Regular cardiac myocyte (primary cell): ENCODE results near the gene SLC22A5. TPM values are rescaled to one million over a fixed set of nuclear protein-coding genes. Genes with fewer than 3 reads are reported as not detected.

Source experiments
- total RNA-seq: library from RNA; depleted of rRNA; stranded (reverse); fragments of >200 nt; gene quantifications from 2 replicates; pipeline ENCODE4 v1.2.3, GENCODE V29; 2014

The SLC22A5 gene
- total RNA-seq = 5.4 and 6.2 TPM in 2 replicates

GRCh38 chr5:132369474-132370180 is at the start of gene SLC22A5:
SLC22A5 (plus strand) TSS chr5:132369710; CDS start chr5:132369973, 263 bp downstream.

Other genes starting within 250 kb of the SLC22A5 start
- 201 and 496 TPM in 2 replicates for gene P4HA2, start 141.9 kb upstream of the SLC22A5 start, total RNA-seq
- 33.0 and 37.2 TPM in 2 replicates for gene PDLIM4, start 112.0 kb upstream of the SLC22A5 start, total RNA-seq
- gene SLC22A4, start 75.3 kb upstream of the SLC22A5 start, total RNA-seq = 1.2 and 2.3 TPM in 2 replicates
- 17.8 and 19.2 TPM in 2 replicates for gene IRF1, start 121.1 kb downstream of the SLC22A5 start, total RNA-seq
- gene IL5, start 173.8 kb downstream of the SLC22A5 start, total RNA-seq = 0.28 TPM in 1 of 2 replicates, not detected in the other
- 21.1 and 22.3 TPM in 2 replicates for gene RAD50, start 187.3 kb downstream of the SLC22A5 start, total RNA-seq